ENCODE measurements around the gene NELFE.
"Not testable (repeated sequence)": the region's sequence is repeated elsewhere in the genome, so short reads cannot be mapped to it uniquely, and the experiment has no call there.

DNA sequence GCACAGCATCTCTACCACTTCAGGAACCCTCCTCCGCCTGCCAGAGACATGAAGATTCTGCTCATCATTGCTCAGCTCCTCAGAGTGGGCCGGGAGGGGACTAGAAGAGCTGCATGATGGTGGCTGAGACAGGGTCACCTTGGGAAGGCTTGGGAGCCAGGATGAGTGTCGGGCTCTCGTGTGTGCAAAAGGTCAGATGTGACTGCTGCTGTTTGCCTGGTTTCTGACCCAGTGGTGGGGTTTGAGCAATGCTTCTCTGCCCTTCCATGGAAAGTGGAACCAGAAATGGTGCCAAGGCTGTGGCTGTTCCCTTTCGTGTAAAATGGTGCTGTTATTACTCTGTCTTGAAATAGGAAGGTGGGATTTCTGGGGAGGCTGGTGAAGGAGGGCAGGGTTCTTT is 22.2 kb upstream of the NELFE start:
- TF ChIP-seq, protein P1, sequence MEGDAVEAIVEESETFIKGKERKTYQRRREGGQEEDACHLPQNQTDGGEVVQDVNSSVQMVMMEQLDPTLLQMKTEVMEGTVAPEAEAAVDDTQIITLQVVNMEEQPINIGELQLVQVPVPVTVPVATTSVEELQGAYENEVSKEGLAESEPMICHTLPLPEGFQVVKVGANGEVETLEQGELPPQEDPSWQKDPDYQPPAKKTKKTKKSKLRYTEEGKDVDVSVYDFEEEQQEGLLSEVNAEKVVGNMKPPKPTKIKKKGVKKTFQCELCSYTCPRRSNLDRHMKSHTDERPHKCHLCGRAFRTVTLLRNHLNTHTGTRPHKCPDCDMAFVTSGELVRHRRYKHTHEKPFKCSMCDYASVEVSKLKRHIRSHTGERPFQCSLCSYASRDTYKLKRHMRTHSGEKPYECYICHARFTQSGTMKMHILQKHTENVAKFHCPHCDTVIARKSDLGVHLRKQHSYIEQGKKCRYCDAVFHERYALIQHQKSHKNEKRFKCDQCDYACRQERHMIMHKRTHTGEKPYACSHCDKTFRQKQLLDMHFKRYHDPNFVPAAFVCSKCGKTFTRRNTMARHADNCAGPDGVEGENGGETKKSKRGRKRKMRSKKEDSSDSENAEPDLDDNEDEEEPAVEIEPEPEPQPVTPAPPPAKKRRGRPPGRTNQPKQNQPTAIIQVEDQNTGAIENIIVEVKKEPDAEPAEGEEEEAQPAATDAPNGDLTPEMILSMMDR (IDR thresholded peaks at IDR 0.05), result not testable (repeated sequence)
- TF ChIP-seq POLR2A, POLR2AphosphoS5 (IDR thresholded peaks at IDR 0.05): not testable (repeated sequence)
